Measurements from ENCODE around the gene OR8H3.
"Not testable (repeated sequence)": the region's sequence is repeated elsewhere in the genome, so short reads cannot be mapped to it uniquely, and the experiment has no call there.

Gene OR8H3

GRCh38 chr11:56122073-56122472, at the start of gene OR8H3:
TSS of gene OR8H3 (plus strand) at chr11:56122373. CDS start at chr11:56122373, 0 bp downstream.
- H3K27ac ChIP-seq = no peak within 1 kb of the TSS
- ChIA-PET CTCF (no interaction called here), POLR2A (ENCODE audit: low non-redundant PET) (no interaction called here)
- TF ChIP-seq CTCF (conservative IDR thresholded peaks at IDR 0.05; ENCODE audit: low read depth) = no peak
- no peak for DNase-seq (ENCODE audit: low spot score)

- POLR2A ChIA-PET (ENCODE audit: low non-redundant PET) = no interaction called here
- no peak overlapping the region for H3K27ac ChIP-seq
- no peak for DNase-seq (ENCODE audit: low spot score)
- CTCF ChIA-PET = no interaction called here
- TF ChIP-seq CTCF (conservative IDR thresholded peaks at IDR 0.05; ENCODE audit: low read depth) = no peak
Observed at GRCh38 chr11:56089697-56090096, 32.5 kb upstream of the OR8H3 start.

- TF ChIP-seq CTCF (conservative IDR thresholded peaks at IDR 0.05; ENCODE audit: low read depth) = no peak
- CTCF ChIA-PET = no interaction called here
- POLR2A ChIA-PET (ENCODE audit: low non-redundant PET) = no interaction called here
- DNase-seq (ENCODE audit: low spot score) = no peak
- no peak within 1 kb of the TSS for H3K27ac ChIP-seq
Observed at GRCh38 chr11:56093008-56093407, 29.2 kb upstream of the OR8H3 start, which contains the start of gene OR8I2. TSS of gene OR8I2 (plus strand) at chr11:56093308. CDS start at chr11:56093308, 0 bp downstream.

GRCh38 chr11:56103210-56103737, 18.9 kb upstream of the OR8H3 start, which contains the start of gene OR8H2:
TSS of gene OR8H2 (plus strand) at chr11:56103687. CDS start at chr11:56105043, 1,356 bp downstream.
- TF ChIP-seq CTCF (conservative IDR thresholded peaks at IDR 0.05; ENCODE audit: low read depth) = no peak
- no peak for DNase-seq (ENCODE audit: low spot score)
- CTCF ChIA-PET = no interaction called here
- no peak within 1 kb of the TSS for H3K27ac ChIP-seq
- POLR2A ChIA-PET (ENCODE audit: low non-redundant PET) = no interaction called here

- CTCF ChIA-PET = no interaction called here
- no peak within 1 kb of the TSS for H3K27ac ChIP-seq
- no peak for DNase-seq (ENCODE audit: low spot score)
- POLR2A ChIA-PET (ENCODE audit: low non-redundant PET) = no interaction called here
- TF ChIP-seq CTCF (conservative IDR thresholded peaks at IDR 0.05; ENCODE audit: low read depth) = no peak
Observed at GRCh38 chr11:56140151-56140661, 18.0 kb downstream of the OR8H3 start, which contains the start of gene OR8J3. TSS of gene OR8J3 (minus strand) at chr11:56140201. CDS start at chr11:56137718, 2,483 bp downstream.

- CTCF ChIA-PET; DNase-seq (ENCODE audit: low spot score); H3K27ac ChIP-seq; POLR2A ChIA-PET (ENCODE audit: low non-redundant PET): not testable (repeated sequence)
Observed at GRCh38 chr11:56143681-56144080, 21.5 kb downstream of the OR8H3 start.

- CTCF ChIA-PET = no interaction called here
- DNase-seq (ENCODE audit: low spot score) = no peak
- no peak overlapping the region for H3K27ac ChIP-seq
- POLR2A ChIA-PET (ENCODE audit: low non-redundant PET) = no interaction called here
- no peak for TF ChIP-seq CTCF (conservative IDR thresholded peaks at IDR 0.05; ENCODE audit: low read depth)
Observed at GRCh38 chr11:56151376-56151775, 29.2 kb downstream of the OR8H3 start.
